Measurements from ENCODE around the gene C4BPB.

Gene C4BPB

GRCh38 chr1:207060596-207060995 lies 28.1 kb upstream of the C4BPB start:
- DNase-seq, result no peak

GRCh38 chr1:207062058-207062457 lies 26.6 kb upstream of the C4BPB start:
- no peak for DNase-seq

- no peak for DNase-seq
These were observed 25.6 kb upstream of the C4BPB start for GRCh38 chr1:207063014-207063413.

- no peak for DNase-seq
These were observed 24.1 kb upstream of the C4BPB start for GRCh38 chr1:207064561-207064960.

GRCh38 chr1:207067185-207067584 lies 21.5 kb upstream of the C4BPB start:
- DNase-seq, result no peak

- DNase-seq, result no peak
These were observed 21.0 kb upstream of the C4BPB start for GRCh38 chr1:207067665-207068064.

GRCh38 chr1:207069061-207069460 lies 19.6 kb upstream of the C4BPB start:
- DNase-seq, result no peak

- no peak for DNase-seq
These were observed 18.7 kb upstream of the C4BPB start for GRCh38 chr1:207069858-207070506.

- peak; percentile 79 for DNase-seq
These were observed 17.8 kb upstream of the C4BPB start for GRCh38 chr1:207070811-207071210.

- no peak for DNase-seq
These were observed 17.2 kb upstream of the C4BPB start for GRCh38 chr1:207071426-207071825.

- no peak for DNase-seq
These were observed 16.4 kb upstream of the C4BPB start for GRCh38 chr1:207072233-207072632.

- no peak for DNase-seq
These were observed 14.5 kb upstream of the C4BPB start for GRCh38 chr1:207073906-207074820.

GRCh38 chr1:207076181-207076955 lies 12.3 kb upstream of the C4BPB start:
- DNase-seq, result no peak

- no peak for DNase-seq
These were observed 11.6 kb upstream of the C4BPB start for GRCh38 chr1:207077012-207077411.

GRCh38 chr1:207077470-207078377 lies 10.9 kb upstream of the C4BPB start:
- peak; percentile 95 for DNase-seq

GRCh38 chr1:207078578-207079132 lies 10.0 kb upstream of the C4BPB start:
- DNase-seq, result no peak

- DNase-seq, result no peak
These were observed 8.9 kb upstream of the C4BPB start for GRCh38 chr1:207079706-207080241.

GRCh38 chr1:207081088-207081487 lies 7.6 kb upstream of the C4BPB start:
- DNase-seq, result no peak

- DNase-seq, result no peak
These were observed 6.9 kb upstream of the C4BPB start for GRCh38 chr1:207081806-207082205.

GRCh38 chr1:207084232-207084631 lies 4.4 kb upstream of the C4BPB start:
- no peak for DNase-seq

- peak; percentile 93 for DNase-seq
These were observed 3.9 kb upstream of the C4BPB start for GRCh38 chr1:207084701-207085180.

- no peak for DNase-seq
These were observed 2.8 kb upstream of the C4BPB start for GRCh38 chr1:207085887-207086286.
